Transverse colon (tissue), 4 donors: Measurements from ENCODE around the gene NHERF2. TPM values are rescaled to one million over a fixed set of nuclear protein-coding genes. Genes with fewer than 3 reads are reported as not detected.

Experiments used
- DNase-seq: peaks from one replicate; pipeline ENCODE4 v3.0.0-alpha.2; 2019
- H3K27ac ChIP-seq, 4 donors: fragments of 200-600 bp; sonication (generic); 2 replicates each; pipeline ENCODE4 v1.5.1; 2016 to 2018; ENCODE audit warnings: inconsistent platforms in 4 of 4
- H3K27me3 ChIP-seq: fragments of 200-600 bp; sonication (generic); 2 replicates; pipeline ENCODE4 v1.5.1; 2017; ENCODE audit warnings: inconsistent platforms
- H3K36me3 ChIP-seq, 4 donors: fragments of 200-600 bp; sonication (generic); 2 replicates each; pipeline ENCODE4 v1.5.1; 2017 to 2019; ENCODE audit warnings: inconsistent platforms in 4 of 4
- H3K4me1 ChIP-seq, 4 donors: fragments of 200-600 bp; sonication (generic); 2 replicates each; pipeline ENCODE4 v1.5.1; 2017 to 2020; ENCODE audit warnings: inconsistent platforms in 4 of 4
- H3K4me3 ChIP-seq, 4 donors: fragments of 200-600 bp; sonication (generic); 1 replicate in 1 of 4; 2 replicates in 3 of 4; pipeline versions ENCODE4 v1.5.1 to v1.6.1; 2017 to 2019; ENCODE audit warnings: inconsistent platforms in 4 of 4
- H3K9me3 ChIP-seq, 2 donors: fragments of 200-600 bp; sonication (generic); 2 replicates each; pipeline ENCODE4 v1.5.1; 2017 to 2019; ENCODE audit warnings: inconsistent platforms in 2 of 2
- CTCF ChIP-seq, 5 experiments: fragments of 200-600 bp in 3 of 5; fragments of 450-650 bp in 2 of 5; sonication (generic) in 3 of 5; IDR thresholded peaks; 1 replicate in 2 of 5; 2 replicates in 3 of 5; pipeline ENCODE4 v1.5.1; 2016 to 2017; ENCODE audit warnings: antibody characterized with exemption in 5 of 5, inconsistent platforms in 3 of 5, mild to moderate bottlenecking in 2 of 5, moderate library complexity in 1 of 5
- EP300 ChIP-seq: sonication (generic); formaldehyde crosslinking; IDR thresholded peaks from one replicate; pipeline ENCODE4 v1.6.1; 2017; ENCODE audit warnings: antibody characterized with exemption, low read depth
- POLR2A ChIP-seq: fragments of 450-650 bp; IDR thresholded peaks from one replicate; pipeline ENCODE4 v1.6.1; 2016; ENCODE audit warnings: antibody characterized with exemption, mild to moderate bottlenecking, moderate library complexity
- POLR2AphosphoS5 ChIP-seq, 3 donors: sonication (generic); formaldehyde crosslinking; IDR thresholded peaks; one replicate each; pipeline ENCODE4 v1.6.1; 2016; ENCODE audit warnings: antibody characterized with exemption in 3 of 3
- WGBS, 2 donors: methylation state at CpG; one replicate each; pipeline ENCODE4 v1.1.5; 2018; ENCODE audit warnings: low coverage in 1 of 2; 5-methylcytosine and 5-hydroxymethylcytosine counted together
- in situ Hi-C, 4 donors: fragments of 200-750 bp; cut with MboI; loops; one replicate each; pipeline versions ENCODE4 v1.15.0 to v1.15.1; 2017; ENCODE audit warnings: low sequenced_read_pairs in 3 of 4, low pct_ligation_motif_present in 1 of 4, low pct_unique_long_range_greater_than_20kb in 1 of 4
- intact Hi-C: fragments of 100-400 bp; cut with DNase I; formaldehyde crosslinking; loops from one replicate; pipeline ENCODE4 v1.15.1; 2023; ENCODE audit warnings: low total_unique reads
- total RNA-seq, 4 donors: library from RNA; depleted of rRNA; stranded (reverse); fragments of >200 nt; gene quantifications; one replicate each; pipeline ENCODE4 v1.1.0, GENCODE V29; 2016

The NHERF2 gene
- total RNA-seq, 4 donors from 2014 or later: 3.7 to 61.9 (median 29.8) TPM

- peaks cover 25 to 47% (median 41%) of the 10 kb centered on the region in 4 donors for H3K4me1 ChIP-seq
- H3K36me3 ChIP-seq: peaks cover 0 to under 1% (median 0%) of the 10 kb centered on the region in 4 donors
- in situ Hi-C loops: no loop called here
- WGBS, 2 donors: 0 to 1% methylated on average over 3 to 26 of the region's 30 CpGs
- no peak for TF ChIP-seq CTCF (IDR thresholded peaks at IDR 0.05)
- TF ChIP-seq POLR2A: no peak
- no peak for TF ChIP-seq POLR2AphosphoS5 (IDR thresholded peaks at IDR 0.05)
- TF ChIP-seq EP300: no peak
- DNase-seq: peak; percentile 41
- H3K27ac ChIP-seq: peak overlapping the region; percentile 86 to 92 (median 88)
- intact Hi-C loops: loop anchor here (10.0 kb wide), 1 partner anchor 1613 kb away; no protein-coding TSS in a partner anchor
- peak overlapping the region; percentile 71 to 97 (median 76) for H3K4me3 ChIP-seq
- no peaks in the 10 kb centered on the region for H3K9me3 ChIP-seq
- H3K27me3 ChIP-seq: no peaks in the 10 kb centered on the region
Observed at GRCh38 chr16:2048116-2048543, 21.4 kb downstream of the NHERF2 start.

DNA sequence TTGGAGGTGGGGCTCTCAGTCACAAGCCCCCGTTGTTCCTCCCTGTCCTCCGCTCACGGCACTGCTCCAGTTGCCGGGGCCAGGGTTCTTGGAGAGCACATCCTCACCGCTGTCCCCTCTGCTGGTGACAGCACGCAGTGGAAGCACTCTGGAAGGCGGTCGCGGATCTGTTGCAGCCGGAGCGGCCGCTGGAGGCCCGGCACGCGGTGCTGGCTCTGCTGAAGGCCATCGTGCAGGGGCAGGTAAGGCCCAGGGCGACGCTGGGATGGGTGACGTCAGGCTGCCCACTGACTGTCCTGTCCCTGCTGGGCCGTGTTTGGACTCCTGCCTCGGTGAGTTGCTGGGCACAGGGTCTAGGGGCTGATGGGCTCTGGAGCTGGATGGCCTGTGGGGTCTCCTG lies 26.5 kb downstream of the NHERF2 start:
- intact Hi-C loops: no loop called here
- TF ChIP-seq CTCF (IDR thresholded peaks at IDR 0.05): no peak
- TF ChIP-seq POLR2AphosphoS5 (IDR thresholded peaks at IDR 0.05): no peak
- no peak for TF ChIP-seq EP300
- no peak for TF ChIP-seq POLR2A
- DNase-seq: no peak
- Histone ChIP-seq H3K4me3 (no peak overlapping the region), H3K9me3 (no peaks in the 10 kb centered on the region), H3K36me3 (peaks cover 0 to 7% (median 0%) of the 10 kb centered on the region in 4 donors), H3K27ac (no peak overlapping the region), H3K4me1 (peaks cover 8 to 24% (median 20%) of the 10 kb centered on the region in 4 donors), H3K27me3 (no peaks in the 10 kb centered on the region)
- in situ Hi-C loops: no loop called here
- 90 to 96% methylated on average over 2 to 20 of the region's 21 CpGs for WGBS, 2 donors

GRCh38 chr16:2053897-2054296 lies 27.2 kb downstream of the NHERF2 start:
- intact Hi-C loops: no loop called here
- H3K27ac ChIP-seq: peak overlapping the region in 2 of 4 donors; percentile 62 to 75
- no peaks in the 10 kb centered on the region for H3K9me3 ChIP-seq
- H3K4me1 ChIP-seq: peaks cover 2 to 18% (median 14%) of the 10 kb centered on the region in 4 donors
- 95% methylated on average over 17 of the region's 17 CpGs; no CpG with 5 or more reads in 1 of the 2 donors for WGBS, 2 donors
- no peak overlapping the region for H3K4me3 ChIP-seq
- DNase-seq: no peak
- no peak for TF ChIP-seq EP300
- no peak for TF ChIP-seq CTCF (IDR thresholded peaks at IDR 0.05)
- no peak for TF ChIP-seq POLR2AphosphoS5 (IDR thresholded peaks at IDR 0.05)
- TF ChIP-seq POLR2A: no peak
- peaks cover 0 to 7% (median 0%) of the 10 kb centered on the region in 4 donors for H3K36me3 ChIP-seq
- H3K27me3 ChIP-seq: no peaks in the 10 kb centered on the region
- in situ Hi-C loops: no loop called here

- no peak overlapping the region for H3K4me3 ChIP-seq
- peak overlapping the region; percentile 27 to 75 (median 59) for H3K27ac ChIP-seq
- peaks cover 0 to 7% (median 0%) of the 10 kb centered on the region in 4 donors for H3K36me3 ChIP-seq
- intact Hi-C loops (no loop called here), in situ Hi-C loops (no loop called here)
- DNase-seq: peak; percentile 89
- no peaks in the 10 kb centered on the region for H3K27me3 ChIP-seq
- TF ChIP-seq EP300 (no peak), CTCF (IDR thresholded peaks at IDR 0.05) (no peak), POLR2AphosphoS5 (IDR thresholded peaks at IDR 0.05) (peak; percentile 25 to 63 (median 40)), POLR2A (peak; percentile 21)
- peaks cover 0 to 12% (median 10%) of the 10 kb centered on the region in 4 donors for H3K4me1 ChIP-seq
- 63% methylated on average over 29 of the region's 29 CpGs; no CpG with 5 or more reads in 1 of the 2 donors for WGBS, 2 donors
- no peaks in the 10 kb centered on the region for H3K9me3 ChIP-seq
Observed at GRCh38 chr16:2054543-2055245, 28.0 kb downstream of the NHERF2 start.
